Mesendoderm (in vitro differentiated cells): ENCODE data around the gene TBX5.
A peak's percentile ranks its signal among the peaks of the same experiment; 100 is the strongest.

ENCODE experiments used
- DNase-seq: peaks from one replicate; pipeline ENCODE4 v3.0.0; 2013
- H2AK5ac ChIP-seq: 2 replicates; pipeline ENCODE4 v1.6.1; 2013; ENCODE audit warnings: low read length, inconsistent platforms
- H2BK120ac ChIP-seq: 2 replicates; pipeline ENCODE4 v1.6.1; 2013; ENCODE audit warnings: low read depth, mild to moderate bottlenecking, low read length, moderate library complexity, mixed read lengths
- H2BK15ac ChIP-seq: replicated peaks from 2 replicates; pipeline ENCODE4 v1.6.1; 2013; ENCODE audit warnings: low read depth, mild to moderate bottlenecking, moderate library complexity
- H2BK5ac ChIP-seq: 2 replicates; pipeline ENCODE4 v1.6.1; 2013; ENCODE audit warnings: low read length, inconsistent platforms
- H3K18ac ChIP-seq: 2 replicates; pipeline ENCODE4 v1.6.1; 2013; ENCODE audit warnings: mild to moderate bottlenecking, low read length, mixed read lengths
- H3K23ac ChIP-seq: one replicate; pipeline ENCODE4 v1.6.1; 2013; ENCODE audit warnings: low read length
- H3K27ac ChIP-seq: 2 replicates; pipeline ENCODE4 v1.5.1; 2013; ENCODE audit warnings: low read depth, mild to moderate bottlenecking, inconsistent platforms, low read length, moderate library complexity
- H3K27me3 ChIP-seq: 2 replicates; pipeline ENCODE4 v1.6.1; 2013; ENCODE audit warnings: low read length, control low read depth, mild to moderate bottlenecking, inconsistent platforms; ENCODE audit not compliant: insufficient read depth, poor library complexity
- H3K36me3 ChIP-seq: 2 replicates; pipeline ENCODE4 v1.6.1; 2013; ENCODE audit warnings: low read length, inconsistent platforms; ENCODE audit not compliant: control insufficient read depth, insufficient read depth
- H3K4ac ChIP-seq: one replicate; pipeline ENCODE4 v1.6.1; 2013; ENCODE audit warnings: low read depth, mild to moderate bottlenecking, low read length, moderate library complexity
- H3K4me1 ChIP-seq: 2 replicates; pipeline ENCODE4 v1.6.1; 2013; ENCODE audit warnings: low read depth, low read length, inconsistent platforms; ENCODE audit not compliant: control insufficient read depth
- H3K4me2 ChIP-seq: 2 replicates; pipeline ENCODE4 v1.6.1; 2013; ENCODE audit warnings: low read length
- H3K4me3 ChIP-seq: 2 replicates; pipeline ENCODE4 v1.5.1; 2013; ENCODE audit warnings: mild to moderate bottlenecking, low read length
- H3K56ac ChIP-seq: one replicate; pipeline ENCODE4 v1.6.1; 2013; ENCODE audit warnings: low read length
- H3K79me1 ChIP-seq: 2 replicates; pipeline ENCODE4 v1.6.1; 2013; ENCODE audit warnings: low read length, inconsistent platforms
- H3K79me2 ChIP-seq: 2 replicates; pipeline ENCODE4 v1.6.1; 2013; ENCODE audit warnings: mild to moderate bottlenecking, low read length; ENCODE audit not compliant: control insufficient read depth, insufficient read depth
- H3K9ac ChIP-seq: 2 replicates; pipeline ENCODE4 v1.6.1; 2013; ENCODE audit warnings: low read length, inconsistent platforms
- H4K5ac ChIP-seq: one replicate; pipeline ENCODE4 v1.6.1; 2013; ENCODE audit warnings: low read length
- H4K8ac ChIP-seq: one replicate; pipeline ENCODE4 v1.6.1; 2013; ENCODE audit warnings: low read depth, mild to moderate bottlenecking, control low read depth, low read length, moderate library complexity
- WGBS: extraction: QIAGEN DNeasy Blood & Tissue Kit; methylation state at CpG from one replicate; pipeline ENCODE4 v1.1.7; 2013; ENCODE audit warnings: low lambda C conversion rate, missing lambda C conversion rate; ENCODE audit not compliant: insufficient coverage; ENCODE audit errors: extremely low coverage; 5-methylcytosine and 5-hydroxymethylcytosine counted together

Gene TBX5

DNA sequence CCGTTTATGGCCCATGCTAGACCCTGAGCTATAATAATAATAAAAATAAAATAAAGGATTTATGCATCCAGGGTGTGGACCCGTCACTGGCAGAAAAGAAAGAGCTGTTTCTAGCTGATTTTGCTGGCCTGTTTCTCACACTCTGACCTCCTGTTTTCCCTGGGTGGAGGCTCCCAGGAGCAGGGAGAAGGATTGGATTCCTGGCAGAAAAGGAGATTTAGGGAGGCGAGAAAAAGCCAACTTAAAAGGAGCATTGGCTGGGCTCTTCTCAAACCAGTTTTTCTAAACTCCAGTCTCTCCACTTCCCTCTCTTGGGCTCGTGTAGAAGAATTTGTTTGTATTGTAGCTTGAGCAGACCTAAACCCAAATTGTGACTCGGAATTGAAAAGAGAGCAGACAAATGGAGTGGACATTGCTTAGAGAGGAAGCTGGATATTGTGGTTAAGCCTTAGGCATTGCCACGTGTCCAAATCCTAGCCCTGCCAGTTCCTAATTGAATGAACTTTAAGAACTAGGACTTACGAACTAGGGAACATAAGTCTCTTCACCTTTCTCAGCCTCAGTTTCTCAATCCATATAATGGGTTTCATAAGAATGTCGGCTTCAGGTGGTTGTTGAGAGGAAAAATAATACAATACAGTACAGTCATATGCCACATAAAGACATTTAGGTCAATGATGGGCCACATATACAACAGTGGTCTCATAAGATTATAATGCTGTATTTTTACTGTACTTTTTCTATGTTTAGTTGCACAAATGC, 14.4 kb upstream of the TBX5 start:
- WGBS: no CpG with 5 or more reads among the region's 8 CpGs
- Histone ChIP-seq H3K27me3 (peaks cover 13% of the 10 kb centered on the region), H3K23ac (no peak overlapping the region)

DNA sequence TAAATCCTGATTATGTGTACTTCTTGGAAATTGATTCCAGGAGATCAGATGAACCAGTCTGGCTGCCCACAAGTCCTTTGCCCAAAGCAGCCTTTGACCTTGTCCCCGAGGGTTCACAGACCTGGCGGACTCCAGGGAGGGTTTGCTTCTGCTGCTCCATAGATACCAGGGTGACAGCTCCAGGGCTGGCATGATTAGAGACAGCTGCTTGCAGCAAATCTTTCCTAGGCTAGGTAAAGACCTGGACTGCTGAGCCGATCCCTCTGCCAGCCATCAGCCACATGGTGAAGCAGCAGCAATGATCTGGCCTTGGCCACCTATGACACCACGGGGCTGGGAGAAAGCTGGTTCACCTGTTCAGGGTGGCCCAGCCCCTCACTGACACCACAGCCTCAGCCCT, 10.1 kb upstream of the TBX5 start:
- H2BK5ac ChIP-seq: no peak overlapping the region
- H4K8ac ChIP-seq: no peak overlapping the region
- H3K9ac ChIP-seq: no peak overlapping the region
- H3K79me2 ChIP-seq: no peaks in the 10 kb centered on the region
- no peak overlapping the region for H3K27ac ChIP-seq
- DNase-seq: no peak
- no peaks in the 10 kb centered on the region for H3K79me1 ChIP-seq
- no peak overlapping the region for H4K5ac ChIP-seq
- H3K4ac ChIP-seq: no peak overlapping the region
- no peak overlapping the region for H2BK15ac ChIP-seq
- no peak overlapping the region for H3K4me2 ChIP-seq
- H3K18ac ChIP-seq: no peak overlapping the region
- no peaks in the 10 kb centered on the region for H3K36me3 ChIP-seq
- no peak overlapping the region for H2BK120ac ChIP-seq
- H3K56ac ChIP-seq: no peak overlapping the region
- no peak overlapping the region for H2AK5ac ChIP-seq
- no peak overlapping the region for H3K4me3 ChIP-seq
- H3K27me3 ChIP-seq: peaks cover 55% of the 10 kb centered on the region
- no peaks in the 10 kb centered on the region for H3K4me1 ChIP-seq
- no peak overlapping the region for H3K23ac ChIP-seq
- WGBS: no CpG with 5 or more reads among the region's 4 CpGs

More for the DNA sequence above, 14.4 kb upstream of the TBX5 start:
- DNase-seq: no peak
- Histone ChIP-seq H3K4me3 (no peak overlapping the region), H2BK120ac (no peak overlapping the region), H3K9ac (no peak overlapping the region), H3K18ac (no peak overlapping the region), H3K4ac (no peak overlapping the region), H3K36me3 (no peaks in the 10 kb centered on the region), H3K4me2 (no peak overlapping the region), H3K79me2 (no peaks in the 10 kb centered on the region), H2BK5ac (no peak overlapping the region), H3K27ac (no peak overlapping the region), H3K79me1 (no peaks in the 10 kb centered on the region), H2AK5ac (no peak overlapping the region), H2BK15ac (no peak overlapping the region), H3K56ac (no peak overlapping the region), H4K8ac (no peak overlapping the region), H4K5ac (no peak overlapping the region), H3K4me1 (no peaks in the 10 kb centered on the region)

DNA sequence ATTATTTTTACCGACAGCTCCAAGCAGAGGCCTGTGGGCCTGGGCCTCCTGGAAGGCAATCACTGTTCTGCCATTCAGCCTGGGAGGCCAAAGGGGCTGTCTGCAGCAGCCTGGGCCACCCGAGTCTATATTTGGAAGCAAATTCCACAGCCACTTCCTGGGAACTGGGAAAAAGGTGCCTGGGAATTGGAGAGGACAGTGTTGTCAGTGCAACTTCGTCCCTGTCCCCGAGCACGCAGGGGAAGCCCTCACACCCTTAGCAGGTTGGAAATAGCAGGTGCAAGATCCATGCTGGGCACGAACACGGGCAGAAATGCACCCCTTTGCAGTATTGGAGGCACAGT, 9.6 kb upstream of the TBX5 start:
- H2BK120ac ChIP-seq: no peak overlapping the region
- WGBS: no CpG with 5 or more reads among the region's 7 CpGs
- DNase-seq: no peak
- no peak overlapping the region for H3K4me2 ChIP-seq
- no peaks in the 10 kb centered on the region for H3K79me2 ChIP-seq
- no peak overlapping the region for H2BK15ac ChIP-seq
- no peak overlapping the region for H3K56ac ChIP-seq
- no peak overlapping the region for H3K9ac ChIP-seq
- H3K36me3 ChIP-seq: no peaks in the 10 kb centered on the region
- H3K4me3 ChIP-seq: no peak overlapping the region
- H3K27ac ChIP-seq: no peak overlapping the region
- peaks cover 60% of the 10 kb centered on the region for H3K27me3 ChIP-seq
- H3K4ac ChIP-seq: no peak overlapping the region
- H4K5ac ChIP-seq: no peak overlapping the region
- no peak overlapping the region for H3K18ac ChIP-seq
- H2AK5ac ChIP-seq: no peak overlapping the region
- no peak overlapping the region for H3K23ac ChIP-seq
- H4K8ac ChIP-seq: no peak overlapping the region
- no peaks in the 10 kb centered on the region for H3K79me1 ChIP-seq
- H2BK5ac ChIP-seq: no peak overlapping the region
- no peaks in the 10 kb centered on the region for H3K4me1 ChIP-seq

DNA sequence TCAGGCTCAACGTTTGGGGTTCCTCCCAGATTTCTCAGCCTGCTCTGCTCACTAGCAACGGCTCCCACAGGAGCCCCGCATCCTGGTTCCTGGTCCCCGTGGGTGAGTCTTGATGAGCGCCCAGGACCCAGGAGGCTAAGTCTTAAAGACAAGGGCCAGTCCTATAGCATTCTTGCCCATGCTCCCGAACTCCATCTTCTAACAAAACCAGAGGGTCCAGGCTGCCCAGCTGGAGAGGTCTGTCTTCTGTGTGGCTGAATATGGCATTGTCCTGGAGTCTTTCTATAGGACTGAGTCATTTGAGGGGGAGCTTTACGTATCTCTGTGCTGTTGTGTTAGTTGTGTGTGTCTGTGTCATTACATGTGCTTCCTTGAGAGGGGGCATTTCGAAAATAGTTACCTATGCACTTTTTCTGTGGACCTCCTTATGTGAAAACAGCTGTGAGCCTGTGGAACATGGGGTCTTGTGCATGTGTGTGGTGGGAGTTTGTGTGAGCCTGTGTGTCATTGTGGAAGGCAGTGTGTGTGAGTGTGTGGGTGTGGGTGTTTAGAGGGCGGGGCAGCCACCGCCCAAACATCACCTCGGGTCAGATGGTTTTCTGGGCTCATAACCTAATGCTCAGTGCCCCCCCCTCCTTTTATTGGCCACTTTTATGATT, 9.1 kb upstream of the TBX5 start:
- no peak overlapping the region for H3K9ac ChIP-seq
- DNase-seq: no peak
- peaks cover 65% of the 10 kb centered on the region for H3K27me3 ChIP-seq

DNA sequence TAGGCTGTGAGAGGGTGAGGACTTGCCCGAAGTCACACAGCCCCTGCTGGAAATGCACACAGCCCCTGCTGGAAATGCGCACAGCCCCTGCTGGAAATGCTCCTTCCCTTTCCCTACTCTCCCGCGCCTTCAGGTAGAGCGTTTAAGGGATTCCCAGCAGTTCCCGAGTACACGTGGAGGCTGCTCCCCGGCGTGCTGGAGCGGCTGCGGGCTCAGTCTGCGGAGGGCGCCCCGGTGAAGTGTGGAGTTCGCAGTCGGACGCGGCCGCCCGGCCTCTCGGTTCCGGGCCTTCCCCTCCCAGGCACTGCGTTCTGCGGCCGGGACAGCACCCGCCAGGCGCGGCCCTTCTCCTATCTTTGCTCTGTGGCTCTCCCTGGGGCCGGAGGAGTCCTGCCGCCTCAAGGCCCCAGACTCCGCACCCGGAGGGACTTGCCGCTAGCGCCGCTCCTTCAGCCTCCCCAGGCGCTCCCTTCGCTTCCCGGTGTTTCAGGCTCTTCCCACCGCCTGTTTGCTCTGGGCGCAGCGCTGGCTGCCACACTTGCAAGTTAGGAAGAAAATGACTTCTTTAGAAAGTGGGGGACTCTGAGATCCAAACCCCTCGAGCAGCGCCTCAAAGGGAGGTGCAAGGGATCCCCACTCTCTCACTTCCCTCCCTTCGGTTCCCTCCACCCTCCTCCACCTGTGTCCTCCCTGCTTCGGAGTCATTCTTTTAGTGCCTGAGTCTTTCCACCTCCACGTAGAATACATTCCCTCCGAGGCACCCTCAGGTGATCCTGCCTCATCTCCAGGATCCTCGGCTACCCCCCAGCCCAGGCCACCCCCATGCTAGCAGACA, 8.3 kb upstream of the TBX5 start:
- peak overlapping the region; percentile 1 for H3K4me2 ChIP-seq
- no peak overlapping the region for H3K9ac ChIP-seq
- H3K18ac ChIP-seq: no peak overlapping the region
- H3K27ac ChIP-seq: no peak overlapping the region
- peaks cover 73% of the 10 kb centered on the region for H3K27me3 ChIP-seq
- H3K79me2 ChIP-seq: no peaks in the 10 kb centered on the region
- H4K8ac ChIP-seq: no peak overlapping the region
- H3K79me1 ChIP-seq: no peaks in the 10 kb centered on the region
- H3K56ac ChIP-seq: peak overlapping the region; percentile 38
- no peaks in the 10 kb centered on the region for H3K36me3 ChIP-seq
- H2BK5ac ChIP-seq: no peak overlapping the region
- H3K23ac ChIP-seq: no peak overlapping the region
- H2BK120ac ChIP-seq: no peak overlapping the region
- H3K4me1 ChIP-seq: no peaks in the 10 kb centered on the region
- H2BK15ac ChIP-seq: no peak overlapping the region
- no peak overlapping the region for H4K5ac ChIP-seq
- H3K4me3 ChIP-seq: no peak overlapping the region
- no peak for DNase-seq
- WGBS: no CpG with 5 or more reads among the region's 48 CpGs
- H3K4ac ChIP-seq: no peak overlapping the region
- no peak overlapping the region for H2AK5ac ChIP-seq

More for the DNA sequence above, 9.1 kb upstream of the TBX5 start:
- H2AK5ac ChIP-seq: no peak overlapping the region
- no peak overlapping the region for H3K4me2 ChIP-seq
- H3K79me2 ChIP-seq: no peaks in the 10 kb centered on the region
- no peak overlapping the region for H4K5ac ChIP-seq
- H3K4me3 ChIP-seq: no peak overlapping the region
- H3K4me1 ChIP-seq: no peaks in the 10 kb centered on the region
- H2BK120ac ChIP-seq: no peak overlapping the region
- no peaks in the 10 kb centered on the region for H3K79me1 ChIP-seq
- H3K18ac ChIP-seq: no peak overlapping the region
- WGBS: no CpG with 5 or more reads among the region's 11 CpGs
- H3K4ac ChIP-seq: no peak overlapping the region
- no peaks in the 10 kb centered on the region for H3K36me3 ChIP-seq
- H3K27ac ChIP-seq: no peak overlapping the region
- no peak overlapping the region for H4K8ac ChIP-seq
- no peak overlapping the region for H2BK5ac ChIP-seq
- no peak overlapping the region for H2BK15ac ChIP-seq
- H3K56ac ChIP-seq: no peak overlapping the region
- no peak overlapping the region for H3K23ac ChIP-seq
